ENCODE data around the gene STMN3.

STMN3 gene

DNA sequence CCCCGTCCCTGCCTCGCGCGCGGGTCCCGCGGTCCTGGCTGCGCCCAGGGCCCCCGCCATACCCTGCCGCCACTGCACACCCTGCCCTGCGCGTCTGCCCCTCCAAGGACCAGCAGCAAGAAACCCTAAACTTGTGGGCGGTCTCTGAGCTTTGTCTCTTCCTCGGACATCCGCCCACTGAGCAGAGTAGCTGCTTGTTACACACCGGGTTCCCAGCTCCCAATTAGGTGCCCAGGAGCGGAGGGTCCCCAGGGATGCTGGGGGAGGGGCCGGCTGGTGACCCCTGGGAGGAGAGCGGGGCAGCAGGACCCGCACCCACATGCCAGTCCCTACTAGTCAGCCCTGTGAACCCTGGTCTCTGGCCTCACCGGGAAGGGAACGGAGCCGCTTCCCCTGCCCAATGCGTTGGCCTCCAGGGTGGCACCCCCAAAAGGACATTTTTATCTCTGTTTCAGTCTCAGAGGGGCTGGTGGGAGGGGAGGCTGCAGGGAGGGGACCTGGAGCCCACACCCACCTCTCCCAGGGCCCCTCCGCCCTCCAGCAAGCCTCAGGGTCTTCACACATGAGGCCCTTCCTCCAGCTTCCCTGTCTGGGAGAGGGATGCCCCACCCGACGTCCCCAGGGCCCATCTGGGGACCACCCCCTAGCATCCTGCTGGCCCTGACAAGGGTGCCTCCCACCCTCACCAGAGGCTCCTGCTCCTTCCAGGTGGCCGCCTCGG lies 10.5 kb downstream of the STMN3 start:
- CTCF ChIA-PET: interaction anchor here (0.6 to 1.4 kb wide), 3 partner anchors 9 to 54 kb away, joined by 3 to 4 read pairs (median 3); no protein-coding TSS in a partner anchor
- H3K4me3 ChIP-seq (ENCODE audit: low read depth, low read length): peak overlapping the region; percentile 32
- TF ChIP-seq SALL2 (tag by site-specific recombination; IDR thresholded peaks at IDR 0.05; ENCODE audit: borderline replicate concordance) (no peak), ZNF837 (tag by site-specific recombination; IDR thresholded peaks at IDR 0.05) (no peak), ZNF571 (tag by site-specific recombination; IDR thresholded peaks at IDR 0.05) (no peak), WT1 (tag by site-specific recombination; IDR thresholded peaks at IDR 0.05) (no peak), ZNF114 (tag by site-specific recombination; IDR thresholded peaks at IDR 0.05) (no peak), EGR2 (tag by site-specific recombination; IDR thresholded peaks at IDR 0.05; ENCODE audit: low read depth) (peak; percentile 53; the same call in 1 of the 2 replicates), OVOL3 (tag by site-specific recombination; IDR thresholded peaks at IDR 0.05) (no peak), ZNF157 (tag by site-specific recombination; IDR thresholded peaks at IDR 0.05) (no peak), ZBTB48 (tag by site-specific recombination; IDR thresholded peaks at IDR 0.05) (no peak), ZNF670 (tag by site-specific recombination; IDR thresholded peaks at IDR 0.05; ENCODE audit: low read depth) (no peak), GLIS2 (tag by site-specific recombination; IDR thresholded peaks at IDR 0.05) (peak; percentile 62), ZNF561 (tag by site-specific recombination; IDR thresholded peaks at IDR 0.05; ENCODE audit: borderline replicate concordance) (no peak), KLF9 (tag by site-specific recombination; IDR thresholded peaks at IDR 0.05; ENCODE audit: low read depth) (no peak), ZNF138 (tag by site-specific recombination; IDR thresholded peaks at IDR 0.05; ENCODE audit: borderline replicate concordance) (no peak), ZFP41 (tag by site-specific recombination; IDR thresholded peaks at IDR 0.05; ENCODE audit: borderline replicate concordance) (no peak), ZNF791 (tag by site-specific recombination; IDR thresholded peaks at IDR 0.05) (no peak), ZNF211 (tag by site-specific recombination; IDR thresholded peaks at IDR 0.05; ENCODE audit: low read depth) (no peak), ZNF239 (tag by site-specific recombination; IDR thresholded peaks at IDR 0.05) (no peak), KLF16 (tag by site-specific recombination; IDR thresholded peaks at IDR 0.05) (no peak)
- TF ChIP-seq, protein P1, sequence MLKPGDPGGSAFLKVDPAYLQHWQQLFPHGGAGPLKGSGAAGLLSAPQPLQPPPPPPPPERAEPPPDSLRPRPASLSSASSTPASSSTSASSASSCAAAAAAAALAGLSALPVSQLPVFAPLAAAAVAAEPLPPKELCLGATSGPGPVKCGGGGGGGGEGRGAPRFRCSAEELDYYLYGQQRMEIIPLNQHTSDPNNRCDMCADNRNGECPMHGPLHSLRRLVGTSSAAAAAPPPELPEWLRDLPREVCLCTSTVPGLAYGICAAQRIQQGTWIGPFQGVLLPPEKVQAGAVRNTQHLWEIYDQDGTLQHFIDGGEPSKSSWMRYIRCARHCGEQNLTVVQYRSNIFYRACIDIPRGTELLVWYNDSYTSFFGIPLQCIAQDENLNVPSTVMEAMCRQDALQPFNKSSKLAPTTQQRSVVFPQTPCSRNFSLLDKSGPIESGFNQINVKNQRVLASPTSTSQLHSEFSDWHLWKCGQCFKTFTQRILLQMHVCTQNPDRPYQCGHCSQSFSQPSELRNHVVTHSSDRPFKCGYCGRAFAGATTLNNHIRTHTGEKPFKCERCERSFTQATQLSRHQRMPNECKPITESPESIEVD (tag by site-specific recombination; IDR thresholded peaks at IDR 0.05): no peak
- TF ChIP-seq, protein P2, sequence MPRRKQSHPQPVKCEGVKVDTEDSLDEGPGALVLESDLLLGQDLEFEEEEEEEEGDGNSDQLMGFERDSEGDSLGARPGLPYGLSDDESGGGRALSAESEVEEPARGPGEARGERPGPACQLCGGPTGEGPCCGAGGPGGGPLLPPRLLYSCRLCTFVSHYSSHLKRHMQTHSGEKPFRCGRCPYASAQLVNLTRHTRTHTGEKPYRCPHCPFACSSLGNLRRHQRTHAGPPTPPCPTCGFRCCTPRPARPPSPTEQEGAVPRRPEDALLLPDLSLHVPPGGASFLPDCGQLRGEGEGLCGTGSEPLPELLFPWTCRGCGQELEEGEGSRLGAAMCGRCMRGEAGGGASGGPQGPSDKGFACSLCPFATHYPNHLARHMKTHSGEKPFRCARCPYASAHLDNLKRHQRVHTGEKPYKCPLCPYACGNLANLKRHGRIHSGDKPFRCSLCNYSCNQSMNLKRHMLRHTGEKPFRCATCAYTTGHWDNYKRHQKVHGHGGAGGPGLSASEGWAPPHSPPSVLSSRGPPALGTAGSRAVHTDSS (tag by site-specific recombination; IDR thresholded peaks at IDR 0.05): no peak
- TF ChIP-seq, protein P3, sequence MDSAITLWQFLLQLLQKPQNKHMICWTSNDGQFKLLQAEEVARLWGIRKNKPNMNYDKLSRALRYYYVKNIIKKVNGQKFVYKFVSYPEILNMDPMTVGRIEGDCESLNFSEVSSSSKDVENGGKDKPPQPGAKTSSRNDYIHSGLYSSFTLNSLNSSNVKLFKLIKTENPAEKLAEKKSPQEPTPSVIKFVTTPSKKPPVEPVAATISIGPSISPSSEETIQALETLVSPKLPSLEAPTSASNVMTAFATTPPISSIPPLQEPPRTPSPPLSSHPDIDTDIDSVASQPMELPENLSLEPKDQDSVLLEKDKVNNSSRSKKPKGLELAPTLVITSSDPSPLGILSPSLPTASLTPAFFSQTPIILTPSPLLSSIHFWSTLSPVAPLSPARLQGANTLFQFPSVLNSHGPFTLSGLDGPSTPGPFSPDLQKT (IDR thresholded peaks at IDR 0.05; ENCODE audit: borderline replicate concordance, low read depth, low read length): no peak
- TF ChIP-seq, protein P4, sequence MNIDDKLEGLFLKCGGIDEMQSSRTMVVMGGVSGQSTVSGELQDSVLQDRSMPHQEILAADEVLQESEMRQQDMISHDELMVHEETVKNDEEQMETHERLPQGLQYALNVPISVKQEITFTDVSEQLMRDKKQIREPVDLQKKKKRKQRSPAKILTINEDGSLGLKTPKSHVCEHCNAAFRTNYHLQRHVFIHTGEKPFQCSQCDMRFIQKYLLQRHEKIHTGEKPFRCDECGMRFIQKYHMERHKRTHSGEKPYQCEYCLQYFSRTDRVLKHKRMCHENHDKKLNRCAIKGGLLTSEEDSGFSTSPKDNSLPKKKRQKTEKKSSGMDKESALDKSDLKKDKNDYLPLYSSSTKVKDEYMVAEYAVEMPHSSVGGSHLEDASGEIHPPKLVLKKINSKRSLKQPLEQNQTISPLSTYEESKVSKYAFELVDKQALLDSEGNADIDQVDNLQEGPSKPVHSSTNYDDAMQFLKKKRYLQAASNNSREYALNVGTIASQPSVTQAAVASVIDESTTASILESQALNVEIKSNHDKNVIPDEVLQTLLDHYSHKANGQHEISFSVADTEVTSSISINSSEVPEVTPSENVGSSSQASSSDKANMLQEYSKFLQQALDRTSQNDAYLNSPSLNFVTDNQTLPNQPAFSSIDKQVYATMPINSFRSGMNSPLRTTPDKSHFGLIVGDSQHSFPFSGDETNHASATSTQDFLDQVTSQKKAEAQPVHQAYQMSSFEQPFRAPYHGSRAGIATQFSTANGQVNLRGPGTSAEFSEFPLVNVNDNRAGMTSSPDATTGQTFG (tag by site-specific recombination; IDR thresholded peaks at IDR 0.05; ENCODE audit: borderline replicate concordance): no peak
- TF ChIP-seq, protein P5, sequence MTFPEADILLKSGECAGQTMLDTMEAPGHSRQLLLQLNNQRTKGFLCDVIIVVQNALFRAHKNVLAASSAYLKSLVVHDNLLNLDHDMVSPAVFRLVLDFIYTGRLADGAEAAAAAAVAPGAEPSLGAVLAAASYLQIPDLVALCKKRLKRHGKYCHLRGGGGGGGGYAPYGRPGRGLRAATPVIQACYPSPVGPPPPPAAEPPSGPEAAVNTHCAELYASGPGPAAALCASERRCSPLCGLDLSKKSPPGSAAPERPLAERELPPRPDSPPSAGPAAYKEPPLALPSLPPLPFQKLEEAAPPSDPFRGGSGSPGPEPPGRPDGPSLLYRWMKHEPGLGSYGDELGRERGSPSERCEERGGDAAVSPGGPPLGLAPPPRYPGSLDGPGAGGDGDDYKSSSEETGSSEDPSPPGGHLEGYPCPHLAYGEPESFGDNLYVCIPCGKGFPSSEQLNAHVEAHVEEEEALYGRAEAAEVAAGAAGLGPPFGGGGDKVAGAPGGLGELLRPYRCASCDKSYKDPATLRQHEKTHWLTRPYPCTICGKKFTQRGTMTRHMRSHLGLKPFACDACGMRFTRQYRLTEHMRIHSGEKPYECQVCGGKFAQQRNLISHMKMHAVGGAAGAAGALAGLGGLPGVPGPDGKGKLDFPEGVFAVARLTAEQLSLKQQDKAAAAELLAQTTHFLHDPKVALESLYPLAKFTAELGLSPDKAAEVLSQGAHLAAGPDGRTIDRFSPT (tag by site-specific recombination; IDR thresholded peaks at IDR 0.05): peak; percentile 43; the same call in 1 of the 2 replicates
- TF ChIP-seq, protein P6, sequence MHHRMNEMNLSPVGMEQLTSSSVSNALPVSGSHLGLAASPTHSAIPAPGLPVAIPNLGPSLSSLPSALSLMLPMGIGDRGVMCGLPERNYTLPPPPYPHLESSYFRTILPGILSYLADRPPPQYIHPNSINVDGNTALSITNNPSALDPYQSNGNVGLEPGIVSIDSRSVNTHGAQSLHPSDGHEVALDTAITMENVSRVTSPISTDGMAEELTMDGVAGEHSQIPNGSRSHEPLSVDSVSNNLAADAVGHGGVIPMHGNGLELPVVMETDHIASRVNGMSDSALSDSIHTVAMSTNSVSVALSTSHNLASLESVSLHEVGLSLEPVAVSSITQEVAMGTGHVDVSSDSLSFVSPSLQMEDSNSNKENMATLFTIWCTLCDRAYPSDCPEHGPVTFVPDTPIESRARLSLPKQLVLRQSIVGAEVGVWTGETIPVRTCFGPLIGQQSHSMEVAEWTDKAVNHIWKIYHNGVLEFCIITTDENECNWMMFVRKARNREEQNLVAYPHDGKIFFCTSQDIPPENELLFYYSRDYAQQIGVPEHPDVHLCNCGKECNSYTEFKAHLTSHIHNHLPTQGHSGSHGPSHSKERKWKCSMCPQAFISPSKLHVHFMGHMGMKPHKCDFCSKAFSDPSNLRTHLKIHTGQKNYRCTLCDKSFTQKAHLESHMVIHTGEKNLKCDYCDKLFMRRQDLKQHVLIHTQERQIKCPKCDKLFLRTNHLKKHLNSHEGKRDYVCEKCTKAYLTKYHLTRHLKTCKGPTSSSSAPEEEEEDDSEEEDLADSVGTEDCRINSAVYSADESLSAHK (tag by site-specific recombination; IDR thresholded peaks at IDR 0.05): no peak

More for the DNA sequence above, 10.5 kb downstream of the STMN3 start:
- Histone ChIP-seq H3K27ac (ENCODE audit: extremely low read depth, low read depth, low read length) (peak overlapping the region; percentile 64; the same call in 1 of the 2 replicates), H3K4me1 (ENCODE audit: control insufficient read depth, insufficient read depth, low read length) (peaks cover 3% of the 10 kb centered on the region; the same call in 1 of the 2 replicates), H3K9me3 (ENCODE audit: control insufficient read depth, insufficient read depth, low read depth, low read length) (no peaks in the 10 kb centered on the region), H3K36me3 (ENCODE audit: control insufficient read depth in 2 of 2, insufficient read depth in 1 of 2, low read length in 2 of 2) (no peaks in the 10 kb centered on the region)
- POLR2A ChIA-PET: interaction anchor here (0.5 to 2.5 kb wide), 8 partner anchors 9 to 253 kb away, joined by 3 to 20 read pairs (median 4); partner anchors contain the start of genes ARFRP1, GMEB2, HELZ2 and RTEL1

All from HEK293 (cell line).